ENCODE results near the gene CSK. TPM values are rescaled to one million over a fixed set of nuclear protein-coding genes. Genes with fewer than 3 reads are reported as not detected.

The CSK gene
- total RNA-seq, 1 experiment from 2014 or later, result 21.4 TPM

GRCh38 chr15:74843445-74843828, 61.6 kb downstream of the CSK start:
- no peak for DNase-seq (ENCODE audit: low read depth)

- no peak for DNase-seq (ENCODE audit: low read depth)
These were observed 62.0 kb downstream of the CSK start for GRCh38 chr15:74843891-74844299.

GRCh38 chr15:74844319-74845207, 62.7 kb downstream of the CSK start:
- no peak for DNase-seq (ENCODE audit: low read depth)

- no peak for DNase-seq (ENCODE audit: low read depth)
These were observed 63.3 kb downstream of the CSK start for GRCh38 chr15:74845208-74845568.

- no peak for DNase-seq (ENCODE audit: low read depth)
These were observed 63.7 kb downstream of the CSK start for GRCh38 chr15:74845581-74845980.

GRCh38 chr15:74847432-74847831, 65.6 kb downstream of the CSK start:
- no peak for DNase-seq (ENCODE audit: low read depth)

GRCh38 chr15:74850393-74850792, 68.5 kb downstream of the CSK start:
- DNase-seq (ENCODE audit: low read depth), result no peak

GRCh38 chr15:74851960-74852359, 70.1 kb downstream of the CSK start:
- no peak for DNase-seq (ENCODE audit: low read depth)

Other genes starting within 250 kb of the CSK start
- 0.72 and 1.2 TPM in 2 replicates for gene ARID3B, start 240.9 kb upstream of the CSK start, total RNA-seq (2014; rRNA removed; shearing (Covaris generic))
- gene CLK3, start 166.2 kb upstream of the CSK start, total RNA-seq (2014; rRNA removed; shearing (Covaris generic)), result 55.5 and 65.5 TPM in 2 replicates
- gene EDC3, start 86.1 kb upstream of the CSK start, total RNA-seq (2014; rRNA removed; shearing (Covaris generic)), result 7.4 and 10.6 TPM in 2 replicates
- gene CYP1A1, start 56.6 kb upstream of the CSK start, total RNA-seq (2014; rRNA removed; shearing (Covaris generic)), result 1.3 and 1.4 TPM in 2 replicates
- not detected in 2 replicates for gene CYP1A2, start 33.2 kb upstream of the CSK start, total RNA-seq (2014; rRNA removed; shearing (Covaris generic))
- not detected in 2 replicates for gene LMAN1L, start 30.8 kb downstream of the CSK start, total RNA-seq (2014; rRNA removed; shearing (Covaris generic))
- not detected in 2 replicates for gene CPLX3, start 44.5 kb downstream of the CSK start, total RNA-seq (2014; rRNA removed; shearing (Covaris generic))
- gene ULK3, start 61.1 kb downstream of the CSK start, total RNA-seq (2014; rRNA removed; shearing (Covaris generic)), result 14.3 and 15.1 TPM in 2 replicates
- gene SCAMP2, start 91.3 kb downstream of the CSK start, total RNA-seq (2014; rRNA removed; shearing (Covaris generic)), result 27.8 and 31.4 TPM in 2 replicates
- gene MPI, start 108.0 kb downstream of the CSK start, total RNA-seq (2014; rRNA removed; shearing (Covaris generic)), result 142 and 162 TPM in 2 replicates
- gene FAM219B, start 124.8 kb downstream of the CSK start, total RNA-seq (2014; rRNA removed; shearing (Covaris generic)), result 38.9 and 41.2 TPM in 2 replicates
- 133 and 184 TPM in 2 replicates for gene COX5A, start 156.0 kb downstream of the CSK start, total RNA-seq (2014; rRNA removed; shearing (Covaris generic))
- 9.7 and 14.9 TPM in 2 replicates for gene RPP25, start 174.7 kb downstream of the CSK start, total RNA-seq (2014; rRNA removed; shearing (Covaris generic))
- gene SCAMP5, start 213.5 kb downstream of the CSK start, total RNA-seq (2014; rRNA removed; shearing (Covaris generic)), result 4.0 and 4.4 TPM in 2 replicates
- gene PPCDC, start 241.5 kb downstream of the CSK start, total RNA-seq (2014; rRNA removed; shearing (Covaris generic)), result 17.9 and 32.4 TPM in 2 replicates